Effector memory CD8-positive, alpha-beta T cell (primary cell): ENCODE data around the gene DGKI.

Source experiments
- ATAC-seq: fragments of 150-1000 bp; cut with Tn5 transposase; replicated peaks from 2 replicates; pipeline ENCODE4 v1.10.0; 2021; ENCODE audit warnings: mild to moderate bottlenecking, moderate library complexity
- DNase-seq, 3 experiments: peaks; one replicate each; pipeline ENCODE4 v3.0.0; 2021
- H3K27ac Mint-ChIP-seq, 2 donors: one replicate each; pipeline ENCODE4 v1.8.0; 2022; ENCODE audit warnings: mild to moderate bottlenecking in 2 of 2, mixed read lengths in 2 of 2, moderate library complexity in 2 of 2
- H3K27me3 Mint-ChIP-seq, 2 donors: one replicate each; pipeline ENCODE4 v1.8.0; 2022; ENCODE audit warnings: mixed read lengths in 2 of 2
- H3K36me3 Mint-ChIP-seq: one replicate; pipeline ENCODE4 v1.8.0; 2022; ENCODE audit warnings: mild to moderate bottlenecking, moderate library complexity, mixed read lengths; ENCODE audit not compliant: insufficient read depth
- H3K4me1 Mint-ChIP-seq, 2 donors: one replicate each; pipeline ENCODE4 v1.8.0; 2022; ENCODE audit warnings: low read depth in 2 of 2, mixed read lengths in 2 of 2
- H3K4me3 Mint-ChIP-seq, 2 donors: one replicate each; pipeline ENCODE4 v1.8.0; 2022; ENCODE audit warnings: mild to moderate bottlenecking in 2 of 2, mixed read lengths in 2 of 2, moderate library complexity in 2 of 2
- H3K9me3 Mint-ChIP-seq, 2 donors: one replicate each; pipeline ENCODE4 v1.8.0; 2022; ENCODE audit warnings: mixed read lengths in 2 of 2

The DGKI gene

GRCh38 chr7:137862964-137863363, 16.2 kb upstream of the DGKI start:
- Mint-ChIP-seq H3K27ac (no peak overlapping the region), H3K4me1 (no peaks in the 10 kb centered on the region), H3K4me3 (no peak overlapping the region), H3K9me3 (no peaks in the 10 kb centered on the region), H3K27me3 (no peaks in the 10 kb centered on the region), H3K36me3 (peaks cover 12% of the 10 kb centered on the region)
- ATAC-seq, result no peak
- no peak for DNase-seq

GRCh38 chr7:137862358-137862757, 15.6 kb upstream of the DGKI start:
- H3K27ac Mint-ChIP-seq, result no peak overlapping the region

GRCh38 chr7:137860542-137860941, 13.8 kb upstream of the DGKI start:
- peaks cover 4% of the 10 kb centered on the region for H3K36me3 Mint-ChIP-seq
- no peaks in the 10 kb centered on the region for H3K27me3 Mint-ChIP-seq
- no peaks in the 10 kb centered on the region for H3K4me1 Mint-ChIP-seq
- DNase-seq, result no peak
- no peak overlapping the region for H3K4me3 Mint-ChIP-seq
- H3K27ac Mint-ChIP-seq, result no peak overlapping the region
- ATAC-seq, result no peak
- H3K9me3 Mint-ChIP-seq, result no peaks in the 10 kb centered on the region

More at GRCh38 chr7:137862358-137862757, 15.6 kb upstream of the DGKI start:
- Mint-ChIP-seq H3K4me1 (no peaks in the 10 kb centered on the region), H3K4me3 (no peak overlapping the region), H3K36me3 (peaks cover 12% of the 10 kb centered on the region), H3K27me3 (no peaks in the 10 kb centered on the region), H3K9me3 (no peaks in the 10 kb centered on the region)
- DNase-seq (no peak), ATAC-seq (no peak)

- Mint-ChIP-seq H3K9me3 (no peaks in the 10 kb centered on the region), H3K36me3 (no peaks in the 10 kb centered on the region), H3K27me3 (peaks cover 10 to 11% of the 10 kb centered on the region in 2 donors), H3K4me3 (no peak overlapping the region), H3K4me1 (no peaks in the 10 kb centered on the region), H3K27ac (no peak overlapping the region)
- DNase-seq, result no peak
- ATAC-seq, result no peak
Observed at GRCh38 chr7:137853053-137853452, 6.3 kb upstream of the DGKI start.

- no peak for ATAC-seq
- Mint-ChIP-seq H3K4me3 (no peak overlapping the region), H3K27me3 (peaks cover 15% of the 10 kb centered on the region in 2 donors), H3K4me1 (no peaks in the 10 kb centered on the region), H3K36me3 (no peaks in the 10 kb centered on the region), H3K9me3 (no peaks in the 10 kb centered on the region), H3K27ac (no peak overlapping the region)
- DNase-seq, result no peak
Observed at GRCh38 chr7:137852108-137852507, 5.3 kb upstream of the DGKI start.

- no peaks in the 10 kb centered on the region for H3K4me1 Mint-ChIP-seq
- H3K27ac Mint-ChIP-seq, result no peak overlapping the region
- H3K4me3 Mint-ChIP-seq, result no peak overlapping the region
- H3K27me3 Mint-ChIP-seq, result peaks cover 15 to 16% of the 10 kb centered on the region in 2 donors
- DNase-seq, result no peak
- H3K36me3 Mint-ChIP-seq, result no peaks in the 10 kb centered on the region
- H3K9me3 Mint-ChIP-seq, result no peaks in the 10 kb centered on the region
- ATAC-seq, result no peak
Observed at GRCh38 chr7:137850972-137851945, 4.5 kb upstream of the DGKI start.

- H3K27ac Mint-ChIP-seq, result no peak overlapping the region
- ATAC-seq, result no peak
- H3K27me3 Mint-ChIP-seq, result peaks cover 22 to 23% of the 10 kb centered on the region in 2 donors
- no peak overlapping the region for H3K4me3 Mint-ChIP-seq
- no peaks in the 10 kb centered on the region for H3K36me3 Mint-ChIP-seq
- no peak for DNase-seq
- no peaks in the 10 kb centered on the region for H3K9me3 Mint-ChIP-seq
- H3K4me1 Mint-ChIP-seq, result peaks cover 0 to 2% of the 10 kb centered on the region in 2 donors
Observed at GRCh38 chr7:137850571-137850970, 3.8 kb upstream of the DGKI start.

- Mint-ChIP-seq H3K36me3 (no peaks in the 10 kb centered on the region), H3K4me1 (peaks cover 0 to 2% of the 10 kb centered on the region in 2 donors), H3K4me3 (no peak overlapping the region), H3K27ac (no peak overlapping the region), H3K27me3 (peaks cover 47 to 48% of the 10 kb centered on the region in 2 donors), H3K9me3 (no peaks in the 10 kb centered on the region)
- DNase-seq, result no peak
- ATAC-seq, result no peak
Observed at GRCh38 chr7:137848095-137848494, 1.3 kb upstream of the DGKI start.

- peak; percentile 14 for ATAC-seq
- no peak overlapping the region for H3K27ac Mint-ChIP-seq
Observed at GRCh38 chr7:137847568-137848050, 835 bp upstream of the DGKI start.

GRCh38 chr7:137846549-137846826, 286 bp downstream of the DGKI start:
- H3K27me3 Mint-ChIP-seq, result peaks cover 62 to 63% of the 10 kb centered on the region in 2 donors
- no peak overlapping the region for H3K27ac Mint-ChIP-seq
- DNase-seq, result no peak
- H3K4me1 Mint-ChIP-seq, result peaks cover 0 to 2% of the 10 kb centered on the region in 2 donors
- no peak overlapping the region for H3K4me3 Mint-ChIP-seq
- H3K9me3 Mint-ChIP-seq, result no peaks in the 10 kb centered on the region
- H3K36me3 Mint-ChIP-seq, result no peaks in the 10 kb centered on the region
- peak; percentile 59 for ATAC-seq

More at GRCh38 chr7:137847568-137848050, 835 bp upstream of the DGKI start:
- DNase-seq, result no peak
- Mint-ChIP-seq H3K36me3 (no peaks in the 10 kb centered on the region), H3K27me3 (peaks cover 51 to 52% of the 10 kb centered on the region in 2 donors), H3K4me3 (peak overlapping the region in 1 of 2 donors; percentile 39), H3K4me1 (peaks cover 0 to 2% of the 10 kb centered on the region in 2 donors), H3K9me3 (no peaks in the 10 kb centered on the region)

GRCh38 chr7:137844677-137845425, 1.9 kb downstream of the DGKI start:
- H3K4me1 Mint-ChIP-seq, result peaks cover 0 to 2% of the 10 kb centered on the region in 2 donors
- H3K36me3 Mint-ChIP-seq, result no peaks in the 10 kb centered on the region
- H3K27me3 Mint-ChIP-seq, result peaks cover 71 to 75% of the 10 kb centered on the region in 2 donors
- no peak overlapping the region for H3K4me3 Mint-ChIP-seq
- H3K9me3 Mint-ChIP-seq, result no peaks in the 10 kb centered on the region
- DNase-seq (no peak), ATAC-seq (no peak)
- no peak overlapping the region for H3K27ac Mint-ChIP-seq

- H3K27me3 Mint-ChIP-seq, result peaks cover 73 to 86% of the 10 kb centered on the region in 2 donors
Observed at GRCh38 chr7:137839903-137840779, 6.6 kb downstream of the DGKI start.

More at GRCh38 chr7:137839903-137840779, 6.6 kb downstream of the DGKI start:
- no peak overlapping the region for H3K27ac Mint-ChIP-seq
- no peaks in the 10 kb centered on the region for H3K9me3 Mint-ChIP-seq
- H3K36me3 Mint-ChIP-seq, result no peaks in the 10 kb centered on the region
- no peak for DNase-seq
- H3K4me1 Mint-ChIP-seq, result no peaks in the 10 kb centered on the region
- no peak overlapping the region for H3K4me3 Mint-ChIP-seq
- ATAC-seq, result no peak
